Stimulated activated CD8-positive, alpha-beta memory T cell treated with anti-CD3 and anti-CD28 coated beads, Interleukin-7, amount 100 ng/mL, for 1 hour (primary cell): ENCODE results near the gene GATB.
"Not testable (repeated sequence)": the region's sequence is repeated elsewhere in the genome, so short reads cannot be mapped to it uniquely, and the experiment has no call there.

Experiments used
- DNase-seq, 2 donors: peaks; one replicate each; pipeline ENCODE4 v3.0.0-alpha.2; 2020; ENCODE audit warnings: low read depth in 2 of 2

GATB gene

GRCh38 chr4:151785484-151786157 is 24.8 kb upstream of the GATB start:
- no peak for DNase-seq

GRCh38 chr4:151784706-151785105 is 23.9 kb upstream of the GATB start:
- DNase-seq = no peak

GRCh38 chr4:151783867-151784266 is 23.1 kb upstream of the GATB start:
- no peak for DNase-seq

GRCh38 chr4:151782296-151782695 is 21.5 kb upstream of the GATB start:
- no peak for DNase-seq

- DNase-seq = no peak
Observed at GRCh38 chr4:151781026-151781425, 20.2 kb upstream of the GATB start.

GRCh38 chr4:151777471-151777870 is 16.7 kb upstream of the GATB start:
- DNase-seq = no peak

GRCh38 chr4:151774324-151774723 is 13.5 kb upstream of the GATB start:
- no peak for DNase-seq

GRCh38 chr4:151772274-151772673 is 11.5 kb upstream of the GATB start:
- no peak for DNase-seq

GRCh38 chr4:151771664-151772063 is 10.9 kb upstream of the GATB start:
- DNase-seq = no peak

- DNase-seq = no peak
Observed at GRCh38 chr4:151770154-151770553, 9.3 kb upstream of the GATB start.

- DNase-seq = no peak
Observed at GRCh38 chr4:151768835-151769234, 8.0 kb upstream of the GATB start.

GRCh38 chr4:151766691-151767090 is 5.9 kb upstream of the GATB start:
- DNase-seq = no peak

GRCh38 chr4:151760002-151760401 is 805 bp downstream of the GATB start:
- no peak for DNase-seq

GRCh38 chr4:151753056-151753455 is 7.8 kb downstream of the GATB start:
- no peak for DNase-seq

- no peak for DNase-seq
Observed at GRCh38 chr4:151750156-151750555, 10.7 kb downstream of the GATB start.

- no peak for DNase-seq
Observed at GRCh38 chr4:151745481-151746231, 15.2 kb downstream of the GATB start.

GRCh38 chr4:151744614-151745013 is 16.2 kb downstream of the GATB start:
- no peak for DNase-seq

- DNase-seq = no peak
Observed at GRCh38 chr4:151743894-151744293, 16.9 kb downstream of the GATB start.

GRCh38 chr4:151743128-151743854 is 17.5 kb downstream of the GATB start:
- no peak for DNase-seq

- DNase-seq = no peak
Observed at GRCh38 chr4:151738720-151739517, 21.9 kb downstream of the GATB start.

GRCh38 chr4:151736852-151737251 is 24.0 kb downstream of the GATB start:
- DNase-seq = not testable (repeated sequence)

GRCh38 chr4:151736361-151736760 is 24.4 kb downstream of the GATB start:
- DNase-seq = no peak
